ENCODE measurements around the gene ENOX1.

The ENOX1 gene

DNA sequence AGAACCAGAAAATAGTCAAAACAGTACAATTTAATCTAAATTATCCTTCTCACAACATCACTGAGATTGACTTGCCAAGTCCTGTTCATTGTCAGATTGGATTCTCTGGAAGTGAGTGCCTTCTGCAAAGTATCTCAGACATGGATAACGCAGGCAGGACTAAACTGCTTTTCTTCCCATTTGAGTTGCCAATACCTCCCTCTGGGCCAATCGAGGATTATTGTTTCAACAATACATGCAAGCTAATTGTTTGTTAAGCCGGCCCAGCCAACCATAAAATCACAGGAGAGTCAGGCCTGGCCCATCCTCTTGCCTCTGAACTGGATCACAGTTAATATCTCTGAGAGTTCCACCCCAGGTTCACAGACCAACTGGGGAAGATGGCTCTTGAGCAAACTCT is 240.0 kb downstream of the ENOX1 start:
- Mint-ChIP-seq H3K4me3 (no peak overlapping the region), H3K36me3 (no peaks in the 10 kb centered on the region), H3K4me1 (no peaks in the 10 kb centered on the region), H3K9me3 (no peaks in the 10 kb centered on the region), H3K27ac (no peak overlapping the region), H3K27me3 (peaks cover 9% of the 10 kb centered on the region)
- no peak for ATAC-seq

GRCh38 chr13:43546251-43546650 is 240.5 kb downstream of the ENOX1 start:
- Mint-ChIP-seq H3K36me3 (no peaks in the 10 kb centered on the region), H3K27me3 (peaks cover 9% of the 10 kb centered on the region), H3K4me3 (no peak overlapping the region), H3K27ac (no peak overlapping the region), H3K9me3 (no peaks in the 10 kb centered on the region), H3K4me1 (no peaks in the 10 kb centered on the region)
- ATAC-seq, result no peak

GRCh38 chr13:43545317-43545874 is 241.4 kb downstream of the ENOX1 start:
- ATAC-seq, result no peak
- H3K27me3 Mint-ChIP-seq, result peaks cover 9% of the 10 kb centered on the region
- H3K9me3 Mint-ChIP-seq, result no peaks in the 10 kb centered on the region
- H3K4me3 Mint-ChIP-seq, result no peak overlapping the region
- no peaks in the 10 kb centered on the region for H3K36me3 Mint-ChIP-seq
- no peaks in the 10 kb centered on the region for H3K4me1 Mint-ChIP-seq
- no peak overlapping the region for H3K27ac Mint-ChIP-seq

GRCh38 chr13:43544631-43545030 is 242.1 kb downstream of the ENOX1 start:
- H3K4me1 Mint-ChIP-seq, result no peaks in the 10 kb centered on the region
- ATAC-seq, result no peak
- no peaks in the 10 kb centered on the region for H3K9me3 Mint-ChIP-seq
- peaks cover 9% of the 10 kb centered on the region for H3K27me3 Mint-ChIP-seq
- no peak overlapping the region for H3K4me3 Mint-ChIP-seq
- no peaks in the 10 kb centered on the region for H3K36me3 Mint-ChIP-seq
- no peak overlapping the region for H3K27ac Mint-ChIP-seq

DNA sequence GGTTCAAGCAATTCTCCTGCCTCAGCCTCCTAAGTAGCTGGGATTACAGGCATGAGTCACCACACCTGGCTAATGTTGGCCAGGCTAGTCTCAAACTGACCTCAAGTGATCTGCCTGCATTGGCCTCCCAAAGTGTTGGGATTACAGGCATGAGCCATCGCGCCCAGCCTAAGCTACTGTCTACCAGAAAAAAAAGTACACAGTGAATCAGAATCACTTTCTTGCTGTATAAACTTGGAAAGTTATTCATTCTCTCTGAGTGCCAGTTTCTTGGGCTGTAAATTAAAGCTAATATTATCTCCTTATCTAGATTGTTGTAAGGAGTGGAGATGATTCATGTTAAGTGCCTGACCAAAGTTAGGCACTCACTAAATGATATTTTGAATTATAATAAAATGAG is 242.8 kb downstream of the ENOX1 start:
- H3K4me3 Mint-ChIP-seq, result no peak overlapping the region

DNA sequence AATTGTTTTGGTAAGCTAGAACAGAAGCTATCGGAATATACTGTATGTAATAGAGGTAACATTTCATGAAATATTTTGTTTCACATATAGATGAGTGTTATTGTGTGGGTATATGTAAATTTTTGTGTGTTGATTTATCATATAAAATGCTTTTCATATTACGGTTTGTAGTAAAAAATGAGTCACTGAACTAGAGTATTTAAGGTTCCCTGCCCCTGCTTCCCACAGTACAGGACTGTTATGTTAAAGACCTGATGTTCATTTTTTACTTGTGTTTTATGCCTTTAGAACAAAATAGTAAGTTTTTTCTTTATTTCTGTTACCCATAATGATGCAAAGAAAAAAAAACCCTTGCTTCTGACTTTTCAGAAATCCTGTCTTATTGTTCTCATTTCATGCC is 243.4 kb downstream of the ENOX1 start:
- Mint-ChIP-seq H3K36me3 (no peaks in the 10 kb centered on the region), H3K9me3 (peaks cover 3% of the 10 kb centered on the region), H3K4me1 (no peaks in the 10 kb centered on the region), H3K4me3 (no peak overlapping the region), H3K27me3 (peaks cover 9% of the 10 kb centered on the region), H3K27ac (no peak overlapping the region)
- no peak for ATAC-seq

More for the DNA sequence above, 242.8 kb downstream of the ENOX1 start:
- Mint-ChIP-seq H3K27ac (no peak overlapping the region), H3K36me3 (no peaks in the 10 kb centered on the region), H3K9me3 (peaks cover 2% of the 10 kb centered on the region), H3K4me1 (no peaks in the 10 kb centered on the region), H3K27me3 (peaks cover 11% of the 10 kb centered on the region)
- no peak for ATAC-seq

DNA sequence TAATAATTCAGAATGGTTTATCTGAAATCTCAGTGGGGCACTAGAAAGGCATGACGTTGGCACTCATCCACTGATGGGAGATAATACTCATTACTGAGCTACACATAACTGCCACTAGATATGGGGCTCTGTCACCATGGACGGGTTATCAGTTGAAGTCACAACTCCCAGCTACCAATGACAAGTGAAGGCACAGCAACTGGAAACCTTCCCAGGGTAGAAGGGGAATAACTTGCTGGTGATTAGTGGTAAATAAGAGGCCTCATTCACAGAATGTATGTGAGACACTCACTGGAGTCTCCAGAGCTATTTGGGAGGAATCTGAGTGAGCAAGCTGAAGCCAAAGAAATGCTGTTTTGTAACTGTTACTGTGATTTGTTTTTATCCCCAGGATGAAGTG is 249.6 kb downstream of the ENOX1 start:
- Mint-ChIP-seq H3K4me3 (no peak overlapping the region), H3K27me3 (peaks cover 9% of the 10 kb centered on the region), H3K27ac (no peak overlapping the region), H3K9me3 (peaks cover 3% of the 10 kb centered on the region), H3K36me3 (no peaks in the 10 kb centered on the region), H3K4me1 (no peaks in the 10 kb centered on the region)
- ATAC-seq, result no peak

DNA sequence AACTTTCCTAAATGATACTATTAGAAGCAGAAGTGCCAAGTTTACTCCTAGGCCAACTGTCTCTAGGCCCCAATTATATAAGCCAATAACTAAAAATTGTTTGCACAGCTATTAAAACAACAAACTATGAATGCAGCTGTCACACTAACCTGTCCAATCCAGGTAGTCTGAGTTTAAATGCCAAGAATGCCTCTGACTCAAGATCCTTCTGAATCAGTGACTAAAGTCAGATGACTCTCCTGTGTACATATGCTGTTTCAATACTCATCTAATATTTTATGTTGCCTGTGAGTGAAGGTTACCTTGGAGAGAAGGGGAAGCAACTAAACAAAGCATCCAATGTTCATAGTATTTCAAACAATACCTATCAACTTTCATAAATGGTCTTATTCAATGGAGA is 257.0 kb downstream of the ENOX1 start:
- Mint-ChIP-seq H3K4me1 (no peaks in the 10 kb centered on the region), H3K36me3 (no peaks in the 10 kb centered on the region), H3K4me3 (no peak overlapping the region), H3K27me3 (no peaks in the 10 kb centered on the region), H3K9me3 (no peaks in the 10 kb centered on the region), H3K27ac (no peak overlapping the region)
- ATAC-seq, result no peak

- no peak overlapping the region for H3K27ac Mint-ChIP-seq
- H3K4me3 Mint-ChIP-seq, result no peak overlapping the region
- no peak for ATAC-seq
- no peaks in the 10 kb centered on the region for H3K36me3 Mint-ChIP-seq
- no peaks in the 10 kb centered on the region for H3K9me3 Mint-ChIP-seq
- no peaks in the 10 kb centered on the region for H3K27me3 Mint-ChIP-seq
- H3K4me1 Mint-ChIP-seq, result no peaks in the 10 kb centered on the region
Observed at GRCh38 chr13:43528992-43529391, 257.8 kb downstream of the ENOX1 start.

- Mint-ChIP-seq H3K4me1 (no peaks in the 10 kb centered on the region), H3K27ac (no peak overlapping the region), H3K9me3 (no peaks in the 10 kb centered on the region), H3K36me3 (no peaks in the 10 kb centered on the region), H3K27me3 (no peaks in the 10 kb centered on the region), H3K4me3 (no peak overlapping the region)
- no peak for ATAC-seq
Observed at GRCh38 chr13:43522788-43523187, 264.0 kb downstream of the ENOX1 start.

GRCh38 chr13:43520351-43520750 is 266.4 kb downstream of the ENOX1 start:
- no peaks in the 10 kb centered on the region for H3K36me3 Mint-ChIP-seq
- H3K4me1 Mint-ChIP-seq, result no peaks in the 10 kb centered on the region
- no peak overlapping the region for H3K4me3 Mint-ChIP-seq
- ATAC-seq, result no peak
- no peaks in the 10 kb centered on the region for H3K9me3 Mint-ChIP-seq
- H3K27me3 Mint-ChIP-seq, result no peaks in the 10 kb centered on the region
- no peak overlapping the region for H3K27ac Mint-ChIP-seq

DNA sequence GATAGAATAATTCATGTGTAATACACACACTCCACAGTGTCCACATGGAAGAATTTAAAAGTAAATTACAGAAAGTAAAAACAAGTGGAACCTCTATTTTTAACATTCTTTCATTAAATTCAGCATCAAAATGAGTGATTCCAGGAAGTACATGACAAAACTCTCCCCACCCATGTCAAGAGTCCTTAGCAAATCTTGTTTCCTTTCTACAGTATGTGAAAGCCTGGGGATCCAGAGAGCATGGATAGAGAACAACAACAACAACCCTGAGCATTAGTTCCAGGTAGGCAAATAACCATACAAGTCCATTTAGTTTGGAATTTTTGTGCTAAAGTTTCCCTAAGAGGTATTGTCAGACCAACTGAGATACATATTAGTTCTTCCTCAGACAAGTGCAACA is 267.9 kb downstream of the ENOX1 start:
- Mint-ChIP-seq H3K36me3 (no peaks in the 10 kb centered on the region), H3K27ac (no peak overlapping the region), H3K4me3 (no peak overlapping the region), H3K4me1 (no peaks in the 10 kb centered on the region), H3K9me3 (no peaks in the 10 kb centered on the region), H3K27me3 (no peaks in the 10 kb centered on the region)
- no peak for ATAC-seq

- Mint-ChIP-seq H3K27me3 (no peaks in the 10 kb centered on the region), H3K4me1 (no peaks in the 10 kb centered on the region), H3K36me3 (no peaks in the 10 kb centered on the region), H3K27ac (no peak overlapping the region), H3K4me3 (no peak overlapping the region), H3K9me3 (no peaks in the 10 kb centered on the region)
- no peak for ATAC-seq
Observed at GRCh38 chr13:43516401-43516833, 270.4 kb downstream of the ENOX1 start.

DNA sequence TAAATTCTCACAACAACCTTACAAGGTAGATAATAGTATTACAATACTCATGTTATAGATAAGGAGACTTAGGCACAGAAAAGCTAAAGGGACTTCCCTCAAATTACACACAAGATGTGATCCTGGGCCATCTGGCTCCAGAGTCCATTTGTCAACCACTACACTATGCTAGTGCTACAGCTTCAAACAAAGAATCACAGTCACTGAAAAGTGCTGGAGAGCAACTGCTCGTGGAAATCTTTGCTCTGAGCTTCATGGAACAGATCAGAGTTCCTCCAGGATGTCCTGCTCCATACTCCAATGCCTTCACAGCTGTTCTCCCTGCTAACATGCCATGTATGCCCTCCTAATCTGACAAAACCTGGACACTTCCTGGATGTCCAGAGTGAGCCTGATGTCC is 271.2 kb downstream of the ENOX1 start:
- H3K27me3 Mint-ChIP-seq, result no peaks in the 10 kb centered on the region
- ATAC-seq, result no peak
- no peaks in the 10 kb centered on the region for H3K4me1 Mint-ChIP-seq
- H3K4me3 Mint-ChIP-seq, result no peak overlapping the region
- no peaks in the 10 kb centered on the region for H3K9me3 Mint-ChIP-seq
- no peaks in the 10 kb centered on the region for H3K36me3 Mint-ChIP-seq
- no peak overlapping the region for H3K27ac Mint-ChIP-seq

DNA sequence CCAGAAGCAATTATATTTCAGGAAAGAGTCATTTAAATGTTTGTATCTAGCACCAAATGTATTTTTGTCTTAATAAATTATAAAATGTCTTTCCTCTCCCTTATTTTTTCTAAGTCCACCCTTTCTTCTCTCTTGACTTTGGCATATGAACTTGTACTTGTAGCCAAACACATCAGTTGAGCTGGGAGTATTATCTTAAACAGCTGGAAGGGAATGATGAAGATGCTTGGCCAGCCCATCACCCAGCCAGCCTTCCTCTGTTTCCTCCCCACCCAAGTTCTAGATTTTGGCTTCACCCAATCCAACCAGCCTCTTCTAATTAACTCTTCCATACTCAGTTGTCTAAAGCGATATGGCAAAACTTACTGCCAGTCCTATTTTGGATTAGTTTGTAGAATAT is 272.5 kb downstream of the ENOX1 start:
- Mint-ChIP-seq H3K4me3 (no peak overlapping the region), H3K36me3 (no peaks in the 10 kb centered on the region), H3K27me3 (no peaks in the 10 kb centered on the region), H3K27ac (no peak overlapping the region), H3K9me3 (no peaks in the 10 kb centered on the region), H3K4me1 (no peaks in the 10 kb centered on the region)
- ATAC-seq, result no peak

GRCh38 chr13:43512221-43512620 is 274.6 kb downstream of the ENOX1 start:
- H3K27ac Mint-ChIP-seq, result no peak overlapping the region
- H3K36me3 Mint-ChIP-seq, result no peaks in the 10 kb centered on the region
- H3K4me1 Mint-ChIP-seq, result no peaks in the 10 kb centered on the region
- H3K9me3 Mint-ChIP-seq, result no peaks in the 10 kb centered on the region
- no peak for ATAC-seq
- no peaks in the 10 kb centered on the region for H3K27me3 Mint-ChIP-seq
- no peak overlapping the region for H3K4me3 Mint-ChIP-seq
